GM18511 (cell line): ENCODE data around the gene THEM5.

Experiments used
- ATAC-seq: cut with Tn5 transposase; IDR thresholded peaks from one replicate; pipeline ENCODE4 v1.9.1; 2021; ENCODE audit warnings: mild to moderate bottlenecking, moderate library complexity; ENCODE audit not compliant: unreplicated experiment

Gene THEM5

GRCh38 chr1:151802372-151802771 lies 51.1 kb downstream of the THEM5 start:
- ATAC-seq = no peak

GRCh38 chr1:151801846-151802245 lies 51.7 kb downstream of the THEM5 start:
- no peak for ATAC-seq

GRCh38 chr1:151801310-151801820 lies 52.1 kb downstream of the THEM5 start:
- ATAC-seq = no peak

GRCh38 chr1:151800830-151801229 lies 52.7 kb downstream of the THEM5 start:
- no peak for ATAC-seq

GRCh38 chr1:151799179-151800022 lies 54.1 kb downstream of the THEM5 start:
- ATAC-seq = no peak

GRCh38 chr1:151798571-151798970 lies 54.9 kb downstream of the THEM5 start:
- no peak for ATAC-seq
